ENCODE results near the gene MS4A13. TPM values are rescaled to one million over a fixed set of nuclear protein-coding genes. Genes with fewer than 3 reads are reported as not detected.
A peak's percentile ranks its signal among the peaks of the same experiment; 100 is the strongest.

The MS4A13 gene
- total RNA-seq, 1 donor from 2014 or later, result not detected

- Histone ChIP-seq H2AFZ (replicated peaks) (no peak overlapping the region), H3K27me3 (no peaks in the 10 kb centered on the region), H3K4me3 (no peak overlapping the region), H3K4me2 (no peak overlapping the region), H3K9ac (no peak overlapping the region), H3F3A (ENCODE audit: low read depth) (no peaks in the 10 kb centered on the region), H4K20me1 (ENCODE audit: low read depth) (no peaks in the 10 kb centered on the region), H3K27ac (no peak overlapping the region), H3K4me1 (peaks cover 3% of the 10 kb centered on the region), H3K36me3 (no peaks in the 10 kb centered on the region), H3K9me3 (ENCODE audit: low read depth) (no peaks in the 10 kb centered on the region), H3K79me2 (ENCODE audit: low read depth) (no peaks in the 10 kb centered on the region)
- no peaks in the 10 kb centered on the region for H3K27me3 Mint-ChIP-seq (ENCODE audit: insufficient read depth, low read depth)
- H3K27ac Mint-ChIP-seq, result peak overlapping the region; percentile 67
- no peaks in the 10 kb centered on the region for H3K36me3 Mint-ChIP-seq
- H3K4me1 Mint-ChIP-seq, result peaks cover 6% of the 10 kb centered on the region
- TF ChIP-seq EZH2phosphoT487 (IDR thresholded peaks at IDR 0.05) (no peak), EZH2 (IDR thresholded peaks at IDR 0.05) (no peak), CTCF (IDR thresholded peaks at IDR 0.05) (no peak)
- DNase-seq (ENCODE audit: low spot score), result no peak
- no peaks in the 10 kb centered on the region for H3K9me3 Mint-ChIP-seq
- no peak overlapping the region for H3K4me3 Mint-ChIP-seq
These were observed 16.3 kb upstream of the MS4A13 start for GRCh38 chr11:60498853-60499252.

- Histone ChIP-seq H4K20me1 (ENCODE audit: low read depth) (no peaks in the 10 kb centered on the region), H3K9me3 (ENCODE audit: low read depth) (no peaks in the 10 kb centered on the region), H3K9ac (no peak overlapping the region), H3K4me3 (no peak overlapping the region), H3K27me3 (no peaks in the 10 kb centered on the region), H3F3A (ENCODE audit: low read depth) (no peaks in the 10 kb centered on the region), H2AFZ (replicated peaks) (no peak overlapping the region), H3K27ac (no peak overlapping the region), H3K79me2 (ENCODE audit: low read depth) (no peaks in the 10 kb centered on the region), H3K4me1 (peaks cover 3% of the 10 kb centered on the region), H3K36me3 (no peaks in the 10 kb centered on the region), H3K4me2 (no peak overlapping the region)
- Mint-ChIP-seq H3K27ac (no peak overlapping the region), H3K4me1 (peaks cover 6% of the 10 kb centered on the region), H3K27me3 (ENCODE audit: insufficient read depth, low read depth) (no peaks in the 10 kb centered on the region), H3K9me3 (no peaks in the 10 kb centered on the region), H3K4me3 (no peak overlapping the region), H3K36me3 (no peaks in the 10 kb centered on the region)
- TF ChIP-seq EZH2phosphoT487 (IDR thresholded peaks at IDR 0.05), result no peak
- TF ChIP-seq EZH2 (IDR thresholded peaks at IDR 0.05), result no peak
- TF ChIP-seq CTCF (IDR thresholded peaks at IDR 0.05), result no peak
- peak; percentile 3 for DNase-seq (ENCODE audit: low spot score)
These were observed 14.8 kb upstream of the MS4A13 start for GRCh38 chr11:60500276-60500910.

DNA sequence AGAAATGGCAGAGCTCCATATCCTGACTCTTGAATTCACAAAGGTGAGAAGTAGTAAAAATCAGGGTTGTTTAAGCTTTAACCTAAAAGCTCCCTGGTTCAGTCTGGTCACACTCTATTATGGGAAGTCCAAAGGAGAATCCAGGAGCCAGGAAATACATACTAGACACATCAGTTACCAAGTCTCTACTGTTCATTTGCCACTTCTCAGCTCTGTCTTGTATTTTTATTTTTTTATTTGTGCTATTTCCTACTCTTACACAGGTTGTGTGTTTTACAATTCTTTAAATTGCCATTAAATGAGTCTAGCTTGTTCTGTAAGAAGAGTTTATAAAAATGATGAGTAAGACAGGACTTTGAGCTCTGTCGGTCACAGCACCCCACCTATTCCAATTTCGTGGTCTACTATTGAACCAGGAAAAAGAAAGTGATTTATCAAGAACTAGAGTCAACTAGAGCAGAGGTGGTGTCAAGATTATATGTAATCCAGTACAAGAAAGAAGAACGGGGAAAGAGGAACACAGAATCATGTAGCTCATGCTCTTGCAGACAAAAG is 12.9 kb upstream of the MS4A13 start:
- H4K20me1 ChIP-seq (ENCODE audit: low read depth), result no peaks in the 10 kb centered on the region

More for the DNA sequence above, 12.9 kb upstream of the MS4A13 start:
- H3K27ac Mint-ChIP-seq, result no peak overlapping the region
- H3K27me3 Mint-ChIP-seq (ENCODE audit: insufficient read depth, low read depth), result no peaks in the 10 kb centered on the region
- Histone ChIP-seq H3K79me2 (ENCODE audit: low read depth) (no peaks in the 10 kb centered on the region), H3K4me1 (peaks cover 3% of the 10 kb centered on the region), H3K4me2 (no peak overlapping the region), H3K27ac (no peak overlapping the region), H3K4me3 (no peak overlapping the region), H3K36me3 (no peaks in the 10 kb centered on the region), H2AFZ (replicated peaks) (no peak overlapping the region), H3K9ac (no peak overlapping the region), H3K9me3 (ENCODE audit: low read depth) (no peaks in the 10 kb centered on the region), H3F3A (ENCODE audit: low read depth) (no peaks in the 10 kb centered on the region), H3K27me3 (no peaks in the 10 kb centered on the region)
- H3K36me3 Mint-ChIP-seq, result no peaks in the 10 kb centered on the region
- H3K4me3 Mint-ChIP-seq, result no peak overlapping the region
- peaks cover 6% of the 10 kb centered on the region for H3K4me1 Mint-ChIP-seq
- DNase-seq (ENCODE audit: low spot score), result no peak
- no peaks in the 10 kb centered on the region for H3K9me3 Mint-ChIP-seq
- TF ChIP-seq CTCF (IDR thresholded peaks at IDR 0.05) (no peak), EZH2 (IDR thresholded peaks at IDR 0.05) (no peak), EZH2phosphoT487 (IDR thresholded peaks at IDR 0.05) (no peak)

All from neural progenitor cell (in vitro differentiated cells).